GM21360 (cell line): ENCODE measurements around the gene LTBR.
"Not testable (repeated sequence)": the region's sequence is repeated elsewhere in the genome, so short reads cannot be mapped to it uniquely, and the experiment has no call there.

ENCODE experiments used
- ATAC-seq: cut with Tn5 transposase; IDR thresholded peaks from one replicate; pipeline ENCODE4 v1.9.1; 2021; ENCODE audit warnings: mild to moderate bottlenecking, moderate library complexity; ENCODE audit not compliant: unreplicated experiment

Gene LTBR

DNA sequence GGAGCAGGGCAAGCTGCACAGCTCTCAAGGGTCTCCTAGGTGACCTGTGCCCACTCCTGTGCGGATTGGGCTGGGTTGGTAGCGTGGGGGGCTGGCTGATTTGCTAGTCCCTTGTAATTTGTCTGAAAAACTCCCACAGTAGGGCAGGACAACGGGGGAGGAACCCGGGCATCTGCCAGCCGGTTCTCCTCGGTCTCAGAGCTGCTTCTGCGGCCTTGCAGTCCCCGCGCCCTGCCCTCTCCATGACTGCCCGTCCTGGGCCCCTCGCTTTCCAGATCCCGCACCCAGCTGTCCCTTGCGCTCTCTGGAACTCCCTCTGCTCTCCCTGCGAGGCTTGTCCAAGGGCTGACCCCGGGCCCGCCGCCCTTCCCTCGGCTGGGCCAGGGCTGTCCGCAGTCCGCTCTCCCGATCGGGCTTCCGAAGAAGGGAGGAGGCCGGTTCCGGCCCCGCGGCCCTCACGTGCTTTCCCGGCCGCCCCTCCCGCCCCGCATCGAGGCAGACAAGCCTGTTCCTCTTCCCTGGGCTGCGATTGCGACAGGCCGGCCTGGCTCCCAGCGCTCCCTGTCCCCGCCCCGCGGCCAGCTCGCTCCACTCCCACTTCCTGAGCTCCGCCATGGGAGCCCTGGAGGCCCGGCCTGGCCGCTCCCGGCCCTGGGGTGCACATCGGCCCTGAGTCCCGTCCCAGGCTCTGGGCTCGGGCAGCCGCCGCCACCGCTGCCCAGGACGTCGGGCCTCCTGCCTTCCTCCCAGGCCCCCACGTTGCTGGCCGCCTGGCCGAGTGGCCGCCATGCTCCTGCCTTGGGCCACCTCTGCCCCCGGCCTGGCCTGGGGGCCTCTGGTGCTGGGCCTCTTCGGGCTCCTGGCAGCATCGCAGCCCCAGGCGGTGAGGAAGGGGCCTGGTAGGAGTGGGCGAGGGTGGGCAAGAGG lies at the start of gene LTBR:
LTBR (plus strand) TSS at position 591 of the 927 bp plus-strand sequence; CDS start at position 788, 197 bp downstream.
- no peak for ATAC-seq

DNA sequence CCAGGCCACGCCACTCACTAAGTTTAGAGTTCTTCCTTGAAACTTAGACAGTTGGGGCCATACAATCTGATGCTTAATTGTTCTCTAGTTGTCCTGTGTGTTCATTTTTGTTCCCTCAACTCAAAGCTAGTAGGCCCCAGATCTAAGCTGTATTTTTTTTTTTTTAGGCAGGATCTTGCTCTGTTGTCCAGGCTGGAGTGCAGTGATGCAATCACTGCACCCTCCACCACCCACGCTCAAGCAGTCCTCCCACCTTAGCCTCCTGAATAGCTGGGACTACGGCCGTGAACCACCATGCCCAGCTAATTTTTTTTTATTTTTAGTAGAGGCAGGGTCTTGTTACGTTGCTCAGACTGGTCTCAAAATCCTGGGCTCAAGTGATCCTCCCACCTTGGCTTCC lies 49.6 kb upstream of the LTBR start:
- ATAC-seq = no peak

DNA sequence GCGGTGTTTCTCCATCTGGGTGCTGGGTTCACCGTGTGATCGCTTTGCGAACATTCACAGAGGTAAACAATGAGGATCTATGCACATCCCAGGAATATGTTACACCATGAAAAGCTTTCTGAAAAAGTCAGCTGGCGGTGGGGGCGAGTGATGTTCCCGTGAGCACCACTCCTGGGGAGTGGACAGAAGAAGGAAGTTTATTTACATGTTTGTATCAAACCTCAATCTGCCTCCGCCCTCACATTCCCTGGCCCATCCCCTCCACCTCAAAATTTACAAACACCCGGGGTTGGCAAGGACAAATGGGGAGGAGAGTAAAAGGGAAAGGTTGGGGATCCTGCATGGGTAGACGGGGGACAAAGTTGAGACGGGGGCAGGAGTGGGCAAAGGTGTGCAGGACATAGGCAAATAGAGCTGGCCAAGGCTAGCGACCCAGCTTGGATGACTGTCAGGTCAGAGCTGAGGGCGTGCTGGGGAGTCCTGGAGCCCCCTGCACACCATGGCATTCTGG lies 49.0 kb upstream of the LTBR start:
- ATAC-seq = no peak

DNA sequence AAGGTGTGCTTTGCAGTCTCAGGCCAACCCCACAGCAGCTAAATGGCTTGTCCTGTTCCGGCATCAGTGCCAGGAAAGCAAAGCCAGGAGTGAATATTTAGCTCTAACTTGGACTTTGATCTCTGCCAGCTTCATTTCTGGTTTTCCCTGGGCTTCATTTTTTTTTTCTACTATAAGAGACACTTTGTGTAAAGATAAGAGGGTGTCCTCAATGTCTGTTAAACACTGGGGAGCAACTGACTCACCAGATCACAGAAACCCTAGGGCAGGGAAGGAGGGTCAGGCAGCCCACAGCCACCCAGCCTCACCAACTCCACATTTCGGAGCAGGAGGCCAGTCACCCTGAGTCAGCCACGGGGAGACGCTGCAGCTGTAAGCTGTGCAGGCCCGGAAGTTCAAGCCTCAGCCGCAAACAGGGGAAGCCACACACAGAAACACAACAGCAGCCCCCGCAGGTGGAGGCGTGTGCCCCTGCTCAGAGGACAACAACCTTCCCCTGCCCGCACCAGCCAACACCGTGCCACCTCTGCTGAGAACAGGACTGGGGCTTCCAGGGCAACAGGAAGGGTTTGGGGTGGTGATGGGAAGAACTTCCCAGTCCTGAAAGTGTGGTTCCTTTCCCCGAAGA lies 48.4 kb upstream of the LTBR start:
- no peak for ATAC-seq

DNA sequence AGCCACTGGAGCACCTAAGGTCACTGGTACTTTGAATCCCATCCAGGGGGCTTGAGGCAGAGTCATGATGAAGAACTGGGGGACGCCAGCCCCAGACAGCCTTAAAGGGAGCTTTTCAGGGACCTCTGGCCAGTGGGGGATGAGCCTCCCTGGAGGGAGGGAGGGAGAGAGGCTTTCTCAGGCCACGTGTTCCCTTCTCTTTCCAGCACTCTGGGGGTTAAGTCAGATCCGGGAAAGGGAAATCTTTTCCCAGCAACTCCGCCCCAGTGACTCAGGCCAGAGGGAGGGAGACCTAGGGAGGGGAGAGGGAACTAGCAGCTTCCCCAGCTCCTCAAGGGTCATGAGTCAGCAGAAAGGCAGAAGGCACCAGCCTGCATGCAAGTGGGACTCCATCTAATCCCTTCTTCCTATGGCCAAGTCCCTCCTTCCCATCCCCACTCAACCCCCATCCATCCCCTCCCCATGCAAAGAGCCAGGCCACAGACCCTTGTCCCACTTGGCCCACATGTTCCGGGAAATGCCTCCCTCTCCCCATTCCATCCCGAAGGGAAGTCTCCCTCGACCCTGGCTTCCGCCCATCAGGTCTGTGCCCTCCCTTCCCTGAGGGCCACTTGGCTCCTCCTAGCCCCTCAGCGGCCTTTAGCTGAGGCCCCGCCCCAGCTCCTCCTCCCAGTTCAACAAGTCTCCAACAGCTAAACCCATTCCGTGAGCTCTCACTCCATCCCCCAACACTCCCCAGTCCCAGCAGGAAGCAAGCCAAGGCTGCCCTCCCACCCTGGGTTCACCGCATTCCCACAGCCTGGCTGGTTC lies 47.7 kb upstream of the LTBR start:
- no peak for ATAC-seq

DNA sequence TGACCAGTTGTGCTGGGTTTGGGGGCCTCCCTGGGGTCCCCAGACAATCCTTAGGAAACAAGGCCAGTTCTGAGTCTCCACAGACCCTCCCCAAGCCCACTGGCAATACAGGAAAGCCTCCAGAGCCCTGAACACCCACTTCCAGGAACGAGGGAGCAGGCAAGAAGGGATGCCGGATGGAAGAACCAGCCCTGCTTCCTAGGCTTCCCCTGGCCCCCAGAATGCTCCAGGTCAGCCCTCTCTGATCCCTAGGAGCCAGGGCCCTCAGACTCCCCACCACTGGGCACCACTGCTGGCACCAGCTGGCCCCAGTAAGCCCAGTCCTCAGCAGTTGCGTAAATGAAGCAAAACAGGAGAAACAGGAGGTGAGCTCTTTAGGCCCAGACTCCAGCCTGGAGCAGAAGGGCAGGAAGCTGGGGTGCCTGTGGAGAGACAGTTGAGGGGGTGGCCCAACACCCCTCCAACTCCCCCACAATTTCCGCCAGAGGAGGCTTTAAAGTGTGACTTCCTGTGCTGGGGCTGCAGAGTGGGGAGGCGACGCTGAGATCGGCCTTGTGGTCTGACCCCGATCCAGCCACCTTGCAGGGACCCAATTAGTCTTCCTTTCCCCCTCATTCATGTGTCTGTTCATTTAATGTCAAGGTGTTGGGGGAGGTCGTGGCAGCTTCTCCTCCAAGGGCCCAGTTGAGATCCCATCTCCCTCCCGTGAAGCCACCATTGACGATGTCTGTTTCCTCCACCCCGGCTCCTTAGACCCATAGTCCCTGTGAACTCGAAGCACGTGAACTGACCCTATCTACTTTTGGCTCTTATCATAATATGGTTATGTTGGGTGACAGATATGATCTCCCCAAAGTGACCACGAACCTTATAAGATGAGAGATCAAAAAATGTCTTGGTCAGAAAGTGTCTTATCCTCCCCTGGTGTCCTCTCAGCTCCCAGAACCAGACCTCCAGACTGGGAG lies 46.8 kb upstream of the LTBR start:
- ATAC-seq = no peak

DNA sequence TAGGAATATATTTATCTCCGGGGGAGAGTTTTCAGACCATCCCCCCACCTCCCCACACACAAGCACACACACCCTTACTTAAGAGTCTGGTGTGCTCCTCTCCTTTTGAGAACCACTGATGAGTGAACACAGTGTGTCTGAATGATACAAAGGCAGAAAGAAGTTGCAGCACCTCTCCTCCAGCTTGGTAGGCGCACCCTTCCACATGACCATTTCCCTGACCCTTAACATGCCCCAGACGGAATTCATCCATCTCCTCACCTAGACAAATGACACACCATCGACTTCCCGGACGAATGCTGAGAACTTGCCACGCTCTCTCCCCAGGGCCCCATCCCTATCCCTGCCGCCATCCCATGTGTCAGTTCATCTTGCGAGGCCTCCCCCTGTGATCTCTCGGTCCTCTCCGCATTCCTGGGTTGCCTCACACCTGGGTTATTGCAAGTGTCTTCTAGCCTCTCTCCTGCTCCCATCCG lies 46.0 kb upstream of the LTBR start:
- no peak for ATAC-seq

DNA sequence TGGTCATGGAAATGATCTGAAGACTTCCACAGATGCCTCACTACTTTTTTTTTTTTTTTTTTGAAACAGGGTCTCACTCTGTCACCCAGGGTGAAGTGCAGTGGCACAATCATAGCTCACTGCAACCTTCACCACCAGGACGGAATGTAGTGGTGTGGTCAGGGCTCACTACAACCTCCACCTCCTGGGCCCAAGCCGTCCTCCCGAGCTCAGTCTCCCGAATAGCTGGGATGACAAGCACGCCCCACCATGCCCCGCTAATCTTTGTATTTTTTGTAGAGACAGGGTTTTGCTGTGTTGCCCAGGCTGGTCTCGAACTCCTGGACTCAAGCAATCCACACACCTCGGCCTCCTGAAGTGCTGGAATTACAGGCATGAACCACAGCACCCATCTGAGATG lies 45.4 kb upstream of the LTBR start:
- ATAC-seq = not testable (repeated sequence)

DNA sequence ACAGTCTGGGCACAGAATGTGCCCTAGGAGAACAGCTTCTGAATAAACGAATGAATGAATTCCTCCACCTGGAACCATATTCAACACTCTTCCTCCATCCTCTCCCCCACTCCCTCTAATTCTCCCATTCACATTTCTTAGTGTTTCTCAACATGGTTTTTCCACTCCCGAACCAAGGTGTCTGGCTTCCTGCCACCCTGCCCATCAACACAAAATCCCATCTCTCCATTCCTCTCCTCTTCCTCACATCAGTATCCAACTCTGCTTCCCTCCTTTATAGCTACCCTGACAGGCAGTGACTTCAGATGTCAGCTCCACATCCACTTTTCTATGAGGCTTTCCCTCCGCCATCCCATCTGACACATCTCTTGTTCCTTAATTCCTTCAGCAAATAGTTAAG lies 45.0 kb upstream of the LTBR start:
- ATAC-seq = no peak

DNA sequence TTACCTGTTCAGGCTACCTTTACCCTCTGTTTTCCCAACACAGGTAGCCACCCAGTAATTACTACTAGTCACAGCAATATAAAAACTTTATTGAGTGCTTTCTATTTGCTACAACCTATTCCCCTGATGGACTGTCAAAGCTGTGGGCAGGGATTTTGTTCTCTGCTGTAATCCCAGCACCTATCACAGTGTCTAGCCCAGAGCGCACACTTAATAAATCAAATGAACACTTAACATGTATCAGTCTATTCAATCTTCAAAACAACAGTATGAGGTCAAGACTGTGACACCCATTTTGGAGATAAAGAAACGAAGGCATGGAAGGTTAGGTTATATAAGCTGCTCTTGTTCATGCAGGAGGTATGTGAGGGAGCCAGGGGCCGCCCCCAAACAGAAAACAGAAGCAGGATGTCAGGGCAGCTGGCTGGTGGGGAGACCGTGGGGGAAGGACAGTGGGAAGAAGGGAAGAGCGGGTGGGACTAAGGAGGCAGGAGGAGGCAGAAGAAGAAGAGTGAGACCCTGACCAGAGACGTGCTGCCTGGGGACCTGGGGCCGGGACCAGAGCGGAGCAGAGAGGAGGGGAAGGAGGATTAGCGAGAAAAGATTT lies 43.8 kb upstream of the LTBR start:
- ATAC-seq = no peak

DNA sequence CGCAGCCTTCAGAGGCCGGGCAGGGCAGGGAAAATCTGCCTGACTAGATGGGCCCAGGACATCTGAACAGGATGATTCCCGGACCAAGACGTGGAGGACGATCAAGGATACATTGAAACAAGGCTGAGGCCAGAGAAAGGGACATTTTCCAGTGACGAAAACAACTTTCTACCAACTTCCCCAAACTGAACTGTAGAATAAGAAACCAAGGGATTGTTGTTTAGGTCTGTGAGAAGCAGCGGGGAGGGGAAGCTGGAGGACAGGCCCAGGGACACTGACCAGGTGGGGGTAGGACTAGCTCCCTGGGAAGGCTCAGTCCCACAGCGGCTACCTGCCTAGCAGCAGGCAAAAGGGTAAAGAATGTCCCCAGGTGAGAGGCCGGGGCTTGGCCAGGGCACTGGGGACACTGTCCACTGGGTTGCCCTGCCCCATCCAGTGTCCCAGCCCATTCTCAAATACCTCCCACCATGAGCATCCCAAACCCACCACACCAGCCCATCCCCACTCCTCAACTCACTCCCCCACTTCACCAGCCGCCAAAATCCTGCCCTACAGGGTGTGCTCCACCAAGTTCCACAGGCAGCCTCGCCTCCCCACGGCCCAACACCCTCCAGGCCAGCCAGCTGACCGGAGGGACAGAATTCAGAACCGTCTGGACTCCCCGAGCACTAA lies 43.1 kb upstream of the LTBR start:
- no peak for ATAC-seq

DNA sequence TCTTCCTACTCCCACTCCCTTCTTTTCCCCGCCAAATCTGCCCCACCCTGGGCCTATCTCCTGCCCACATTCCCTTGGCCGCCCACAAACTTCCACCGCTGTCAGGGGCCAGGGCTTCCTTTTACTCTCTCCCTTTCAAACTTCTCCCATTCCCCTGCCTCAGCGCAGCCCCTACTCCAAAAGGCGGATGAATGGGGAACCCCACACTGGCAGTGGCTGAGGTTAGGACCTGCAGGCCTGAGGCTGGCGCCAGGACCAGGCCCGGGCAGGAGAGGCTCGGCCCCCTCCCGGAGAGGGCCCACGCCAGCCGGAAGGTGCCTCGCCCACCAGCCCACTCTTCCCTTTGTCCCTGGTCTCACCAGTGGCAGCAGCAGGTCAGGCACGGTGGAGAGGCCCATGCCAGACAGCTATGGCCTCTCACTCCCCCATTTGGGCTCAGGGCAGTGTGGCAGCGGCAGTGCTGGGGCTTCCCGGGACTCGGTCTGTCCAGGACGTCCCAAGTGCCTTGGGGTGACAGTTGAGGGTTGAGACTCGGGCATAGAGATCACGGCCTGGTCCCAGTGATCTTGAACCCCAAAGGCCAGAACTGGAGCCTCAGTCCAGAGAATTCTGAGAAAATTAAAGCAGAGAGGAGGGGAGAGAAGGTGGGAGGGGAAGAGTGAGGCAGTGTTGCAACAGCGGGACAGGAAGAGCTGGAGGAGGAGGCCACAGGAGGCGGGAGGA lies 42.4 kb upstream of the LTBR start, which contains the start of gene TNFRSF1A:
TNFRSF1A (minus strand) TSS at position 660 of the 723 bp plus-strand sequence; CDS start at position 398, 262 bp downstream.
- no peak for ATAC-seq

DNA sequence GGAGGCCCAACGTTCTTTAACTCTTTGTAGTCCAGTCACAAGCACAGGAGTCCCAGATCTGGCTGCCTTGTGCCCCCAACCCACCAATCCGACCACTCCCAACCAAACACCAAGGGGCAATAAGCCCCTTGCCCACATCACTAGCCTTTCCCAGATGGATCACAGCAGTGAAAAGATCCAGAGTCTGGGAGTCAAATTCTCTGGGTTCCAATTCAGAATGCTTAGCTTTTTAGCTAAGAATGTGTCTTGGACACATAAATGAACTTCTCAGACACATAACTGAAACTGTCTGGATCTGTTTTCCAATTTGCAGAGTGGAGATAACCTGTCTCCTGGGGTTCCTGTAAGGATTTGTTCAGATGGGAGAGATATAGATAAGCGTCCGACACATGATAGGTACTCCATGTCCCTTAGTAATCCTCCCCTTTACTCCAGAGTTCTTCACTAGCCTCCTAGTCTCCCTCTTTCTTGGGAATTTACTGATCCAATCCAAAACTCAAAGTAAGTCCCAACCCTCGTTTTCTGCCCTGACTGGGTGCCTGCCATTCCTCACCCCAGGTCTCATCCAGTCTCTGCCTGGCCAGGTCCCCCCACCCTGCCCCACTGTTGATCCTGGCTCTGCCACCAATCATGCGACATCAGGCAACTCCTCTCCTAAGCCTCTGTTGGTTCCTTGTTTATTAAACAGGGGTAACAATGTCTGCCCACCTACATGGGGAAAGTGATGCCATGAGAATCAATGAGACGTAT lies 41.6 kb upstream of the LTBR start:
- no peak for ATAC-seq

DNA sequence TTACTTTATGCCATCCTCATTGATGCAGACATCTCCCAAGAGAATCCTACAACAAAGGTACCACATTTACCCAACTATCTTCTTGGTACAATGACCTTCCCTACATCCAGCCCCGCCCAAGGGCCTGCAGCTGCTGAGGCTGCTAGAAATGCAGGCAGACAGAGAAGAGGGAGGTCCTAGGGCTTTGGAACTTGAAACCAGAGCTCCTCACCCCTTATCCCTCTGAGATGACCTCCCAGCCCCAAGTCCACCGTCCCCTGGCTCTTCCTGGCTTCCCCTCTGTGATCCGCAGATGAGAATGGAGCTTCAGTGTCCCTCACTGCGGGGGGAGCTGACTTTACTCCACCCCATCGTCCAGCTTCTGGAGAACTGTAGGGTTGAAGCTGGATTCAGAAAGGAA lies 40.4 kb upstream of the LTBR start:
- no peak for ATAC-seq

DNA sequence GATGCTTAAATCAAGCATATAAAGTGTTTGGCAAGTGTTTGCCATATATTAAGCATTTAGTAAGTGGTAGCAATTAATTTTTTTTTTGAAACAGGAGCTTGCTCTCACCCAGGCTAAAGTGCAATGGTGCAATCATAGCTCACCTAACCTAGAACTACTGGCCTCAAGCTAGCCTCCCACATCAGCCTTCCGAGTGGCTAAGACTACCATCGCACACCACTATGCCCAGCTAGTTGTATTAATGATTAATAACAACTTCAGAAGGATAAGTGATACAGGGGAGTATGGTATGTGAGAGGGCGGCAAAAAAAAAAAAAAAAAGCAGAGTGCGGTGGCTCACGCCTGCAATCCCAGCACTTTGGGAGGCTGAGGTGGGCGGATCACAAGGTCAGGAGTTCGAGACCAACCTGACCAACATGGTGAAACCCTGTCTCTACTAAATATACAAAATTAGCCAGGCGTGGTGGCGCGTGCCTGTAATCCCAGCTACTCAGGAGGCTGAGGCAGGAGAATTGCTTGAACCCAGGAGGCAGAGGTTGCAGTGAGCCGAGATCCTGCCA lies 39.8 kb upstream of the LTBR start:
- not testable (repeated sequence) for ATAC-seq

DNA sequence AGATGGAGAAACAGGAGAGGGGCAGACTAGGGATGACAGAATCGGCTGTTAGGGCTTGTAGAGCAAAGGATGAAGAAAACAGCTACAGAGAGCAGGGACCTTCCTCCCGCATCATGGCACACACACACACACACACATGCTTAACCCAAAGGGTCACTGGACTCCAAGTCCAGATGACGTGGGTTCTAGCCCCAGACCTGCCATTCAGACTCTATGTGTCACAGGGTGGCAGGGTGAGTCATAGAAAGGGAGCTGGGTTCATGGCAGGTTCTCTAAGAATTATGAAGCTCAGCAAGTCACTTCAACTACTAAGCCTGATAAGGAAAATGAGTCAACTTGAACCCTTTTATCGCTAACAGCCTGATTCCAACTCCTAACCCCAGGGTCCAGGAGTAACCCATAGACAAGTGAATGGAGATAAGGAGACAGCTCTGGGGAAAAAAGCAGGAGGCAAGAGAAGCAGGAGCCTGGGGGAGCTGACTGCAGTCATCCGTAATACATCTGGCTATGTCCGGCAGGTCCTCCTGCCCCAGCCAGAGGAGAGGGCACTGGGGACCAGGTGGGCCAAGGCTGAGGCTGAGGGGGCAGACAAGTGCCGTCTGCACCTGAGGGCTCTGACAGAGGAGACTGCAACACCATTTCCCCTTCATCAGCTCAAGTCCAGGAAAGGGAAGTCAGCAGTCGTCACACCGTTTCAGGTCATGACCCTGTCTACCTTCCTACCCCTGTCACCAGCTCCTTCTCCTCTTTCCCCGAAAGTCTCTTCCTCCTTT lies 38.5 kb upstream of the LTBR start:
- ATAC-seq = no peak
